ENCODE results near the gene TKTL2.

The TKTL2 gene

GRCh38 chr4:163473576-163473975 is at the start of gene TKTL2:
Gene TKTL2 (minus strand): TSS chr4:163473754. CDS start chr4:163473734, 20 bp downstream.
- Mint-ChIP-seq H3K27ac (no peak within 1 kb of the TSS), H3K4me1 (no peaks in the 10 kb centered on the region), H3K9me3 (no peaks in the 10 kb centered on the region)

GRCh38 chr4:163515198-163515597 is 41.6 kb upstream of the TKTL2 start:
- H3K27ac Mint-ChIP-seq = no peak overlapping the region
- H3K4me3 Mint-ChIP-seq = no peak overlapping the region
- no peaks in the 10 kb centered on the region for H3K9me3 Mint-ChIP-seq
- no peaks in the 10 kb centered on the region for H3K4me1 Mint-ChIP-seq
- H3K27me3 Mint-ChIP-seq = no peaks in the 10 kb centered on the region
- ATAC-seq (no peak), DNase-seq (no peak)

More at GRCh38 chr4:163473576-163473975, at the start of gene TKTL2:
- no peaks in the 10 kb centered on the region for H3K27me3 Mint-ChIP-seq
- no peak within 1 kb of the TSS for H3K4me3 Mint-ChIP-seq
- no peak for ATAC-seq
- no peak for DNase-seq

GRCh38 chr4:163505374-163505773 is 31.8 kb upstream of the TKTL2 start:
- no peak overlapping the region for H3K27ac Mint-ChIP-seq
- no peak for DNase-seq

GRCh38 chr4:163500586-163500985 is 27.0 kb upstream of the TKTL2 start:
- H3K27me3 Mint-ChIP-seq = no peaks in the 10 kb centered on the region
- DNase-seq = no peak
- no peak overlapping the region for H3K4me3 Mint-ChIP-seq
- peak overlapping the region in 1 of 2 donors; percentile 19 for H3K27ac Mint-ChIP-seq
- H3K9me3 Mint-ChIP-seq = no peaks in the 10 kb centered on the region
- H3K4me1 Mint-ChIP-seq = peaks cover 44% of the 10 kb centered on the region
- no peak for ATAC-seq

More at GRCh38 chr4:163505374-163505773, 31.8 kb upstream of the TKTL2 start:
- Mint-ChIP-seq H3K4me1 (peaks cover 25% of the 10 kb centered on the region), H3K9me3 (no peaks in the 10 kb centered on the region), H3K4me3 (no peak overlapping the region), H3K27me3 (no peaks in the 10 kb centered on the region)
- ATAC-seq = no peak

GRCh38 chr4:163495900-163496299 is 22.3 kb upstream of the TKTL2 start:
- Mint-ChIP-seq H3K27ac (peak overlapping the region; percentile 52 to 59), H3K9me3 (no peaks in the 10 kb centered on the region), H3K4me1 (peaks cover 22% of the 10 kb centered on the region), H3K4me3 (peak overlapping the region; percentile 85 to 92), H3K27me3 (no peaks in the 10 kb centered on the region)
- no peak for DNase-seq
- ATAC-seq = no peak

GRCh38 chr4:163494360-163495241 is 21.0 kb upstream of the TKTL2 start, which contains the start of gene TMA16:
Gene TMA16 (plus strand): TSS chr4:163494690. CDS start chr4:163494802, 112 bp downstream.
- peak within 1 kb of the TSS; percentile 99 to 100 for H3K27ac Mint-ChIP-seq
- H3K27me3 Mint-ChIP-seq = peaks cover 9% of the 10 kb centered on the region
- peak; percentile 87 to 93 for DNase-seq
- H3K9me3 Mint-ChIP-seq = no peaks in the 10 kb centered on the region
- peaks cover 22% of the 10 kb centered on the region for H3K4me1 Mint-ChIP-seq
- peak; percentile 94 for ATAC-seq
- H3K4me3 Mint-ChIP-seq = peak within 1 kb of the TSS; percentile 99 to 100

GRCh38 chr4:163493643-163494359 is 20.2 kb upstream of the TKTL2 start:
- H3K4me1 Mint-ChIP-seq = peaks cover 22% of the 10 kb centered on the region
- no peaks in the 10 kb centered on the region for H3K9me3 Mint-ChIP-seq

GRCh38 chr4:163492951-163493504 is 19.5 kb upstream of the TKTL2 start:
- ATAC-seq (no peak), DNase-seq (no peak)
- H3K9me3 Mint-ChIP-seq = no peaks in the 10 kb centered on the region
- no peak overlapping the region for H3K27ac Mint-ChIP-seq
- peak overlapping the region; percentile 99 to 100 for H3K4me3 Mint-ChIP-seq
- peaks cover 9% of the 10 kb centered on the region for H3K27me3 Mint-ChIP-seq
- peaks cover 21% of the 10 kb centered on the region for H3K4me1 Mint-ChIP-seq

More at GRCh38 chr4:163493643-163494359, 20.2 kb upstream of the TKTL2 start:
- H3K27ac Mint-ChIP-seq = peak overlapping the region; percentile 99 to 100
- H3K4me3 Mint-ChIP-seq = peak overlapping the region; percentile 99 to 100
- DNase-seq = no peak
- H3K27me3 Mint-ChIP-seq = peaks cover 9% of the 10 kb centered on the region
- peak; percentile 53 for ATAC-seq

- Mint-ChIP-seq H3K4me1 (no peaks in the 10 kb centered on the region), H3K27me3 (peaks cover 9% of the 10 kb centered on the region), H3K27ac (no peak overlapping the region), H3K4me3 (no peak overlapping the region), H3K9me3 (no peaks in the 10 kb centered on the region)
- DNase-seq (no peak), ATAC-seq (no peak)
Observed at GRCh38 chr4:163489929-163490328, 16.4 kb upstream of the TKTL2 start.

GRCh38 chr4:163486321-163486720 is 12.8 kb upstream of the TKTL2 start:
- Mint-ChIP-seq H3K4me1 (no peaks in the 10 kb centered on the region), H3K4me3 (no peak overlapping the region), H3K9me3 (no peaks in the 10 kb centered on the region), H3K27ac (no peak overlapping the region), H3K27me3 (peaks cover 9% of the 10 kb centered on the region)
- ATAC-seq (no peak), DNase-seq (no peak)

GRCh38 chr4:163485589-163485988 is 12.0 kb upstream of the TKTL2 start:
- H3K27ac Mint-ChIP-seq = no peak overlapping the region
- peaks cover 9% of the 10 kb centered on the region for H3K27me3 Mint-ChIP-seq
- ATAC-seq (no peak), DNase-seq (no peak)
- H3K9me3 Mint-ChIP-seq = no peaks in the 10 kb centered on the region
- H3K4me1 Mint-ChIP-seq = no peaks in the 10 kb centered on the region
- no peak overlapping the region for H3K4me3 Mint-ChIP-seq

- no peak overlapping the region for H3K4me3 Mint-ChIP-seq
- no peaks in the 10 kb centered on the region for H3K4me1 Mint-ChIP-seq
- DNase-seq = peak; percentile 27 to 52
- peak; percentile 67 for ATAC-seq
- H3K9me3 Mint-ChIP-seq = no peaks in the 10 kb centered on the region
- H3K27me3 Mint-ChIP-seq = peaks cover 2% of the 10 kb centered on the region
- H3K27ac Mint-ChIP-seq = no peak overlapping the region
Observed at GRCh38 chr4:163484906-163485305, 11.4 kb upstream of the TKTL2 start.

- H3K27me3 Mint-ChIP-seq = no peaks in the 10 kb centered on the region
- H3K9me3 Mint-ChIP-seq = no peaks in the 10 kb centered on the region
- no peak for DNase-seq
- no peak for ATAC-seq
- no peak overlapping the region for H3K4me3 Mint-ChIP-seq
- no peak overlapping the region for H3K27ac Mint-ChIP-seq
- H3K4me1 Mint-ChIP-seq = no peaks in the 10 kb centered on the region
Observed at GRCh38 chr4:163482190-163482589, 8.6 kb upstream of the TKTL2 start.

GRCh38 chr4:163476761-163477438 is 3.3 kb upstream of the TKTL2 start:
- Mint-ChIP-seq H3K9me3 (no peaks in the 10 kb centered on the region), H3K4me1 (no peaks in the 10 kb centered on the region), H3K27me3 (no peaks in the 10 kb centered on the region), H3K4me3 (no peak overlapping the region), H3K27ac (no peak overlapping the region)
- no peak for ATAC-seq
- DNase-seq = no peak

- no peak overlapping the region for H3K27ac Mint-ChIP-seq
- DNase-seq (no peak), ATAC-seq (no peak)
- H3K4me3 Mint-ChIP-seq = no peak overlapping the region
- H3K27me3 Mint-ChIP-seq = no peaks in the 10 kb centered on the region
- no peaks in the 10 kb centered on the region for H3K9me3 Mint-ChIP-seq
- no peaks in the 10 kb centered on the region for H3K4me1 Mint-ChIP-seq
Observed at GRCh38 chr4:163474027-163474426, 473 bp upstream of the TKTL2 start.
